ENCODE data around the gene CLEC2B.

Gene CLEC2B

DNA sequence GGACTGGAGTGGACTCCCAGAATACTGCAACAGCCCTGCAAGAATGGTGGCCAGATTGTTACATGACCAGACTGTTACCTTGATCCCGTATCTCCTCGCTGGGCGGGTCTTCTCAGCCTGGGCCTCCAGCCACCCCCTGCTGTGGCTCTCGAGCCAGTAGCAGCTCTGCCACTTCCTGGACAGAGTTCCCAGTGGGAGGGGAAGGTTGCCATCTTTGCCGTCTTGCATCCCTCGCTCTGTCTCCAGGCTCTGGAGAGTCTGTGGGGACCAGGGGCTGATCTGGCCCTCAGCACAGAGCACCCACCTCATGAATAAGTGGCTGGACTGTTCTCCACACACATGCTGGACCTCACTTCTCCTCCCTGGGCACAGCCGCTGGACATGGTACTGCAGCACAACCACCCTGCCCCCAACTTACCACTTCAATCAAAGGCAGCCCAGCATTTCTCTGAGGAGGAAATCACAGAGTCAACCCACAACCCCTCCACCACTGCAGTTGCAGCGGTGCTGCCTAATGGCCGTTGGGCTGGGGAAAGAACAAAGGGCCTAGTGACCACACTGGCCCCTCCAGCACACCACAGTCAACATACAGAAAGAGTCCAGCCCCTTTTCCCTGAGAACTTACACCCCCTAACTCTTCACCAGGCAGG lies 48.7 kb downstream of the CLEC2B start:
- Histone ChIP-seq H3K4me2 (ENCODE audit: low read depth, low read length, poor library complexity, severe bottlenecking) (no peak overlapping the region), H3K9me3 (ENCODE audit: insufficient read depth, low read length) (no peaks in the 10 kb centered on the region), H3K27ac (ENCODE audit: low read depth, low read length) (no peak overlapping the region), H3K36me3 (ENCODE audit: low read length) (no peaks in the 10 kb centered on the region), H3K9ac (ENCODE audit: low read length) (no peak overlapping the region), H3F3A (ENCODE audit: insufficient read depth) (no peaks in the 10 kb centered on the region), H3K4me3 (ENCODE audit: insufficient read depth, low read length, poor library complexity, severe bottlenecking) (no peak overlapping the region), H2AFZ (ENCODE audit: low read depth, low read length, severe bottlenecking) (no peak overlapping the region), H3K9me2 (replicated peaks; ENCODE audit: insufficient read depth, low read length) (no peaks in the 10 kb centered on the region), H4K20me1 (ENCODE audit: low read depth, low read length) (no peaks in the 10 kb centered on the region), H3K79me2 (ENCODE audit: insufficient read depth, low read length) (no peaks in the 10 kb centered on the region), H3K27me3 (ENCODE audit: low read length) (no peaks in the 10 kb centered on the region)
- TF ChIP-seq, protein P1, sequence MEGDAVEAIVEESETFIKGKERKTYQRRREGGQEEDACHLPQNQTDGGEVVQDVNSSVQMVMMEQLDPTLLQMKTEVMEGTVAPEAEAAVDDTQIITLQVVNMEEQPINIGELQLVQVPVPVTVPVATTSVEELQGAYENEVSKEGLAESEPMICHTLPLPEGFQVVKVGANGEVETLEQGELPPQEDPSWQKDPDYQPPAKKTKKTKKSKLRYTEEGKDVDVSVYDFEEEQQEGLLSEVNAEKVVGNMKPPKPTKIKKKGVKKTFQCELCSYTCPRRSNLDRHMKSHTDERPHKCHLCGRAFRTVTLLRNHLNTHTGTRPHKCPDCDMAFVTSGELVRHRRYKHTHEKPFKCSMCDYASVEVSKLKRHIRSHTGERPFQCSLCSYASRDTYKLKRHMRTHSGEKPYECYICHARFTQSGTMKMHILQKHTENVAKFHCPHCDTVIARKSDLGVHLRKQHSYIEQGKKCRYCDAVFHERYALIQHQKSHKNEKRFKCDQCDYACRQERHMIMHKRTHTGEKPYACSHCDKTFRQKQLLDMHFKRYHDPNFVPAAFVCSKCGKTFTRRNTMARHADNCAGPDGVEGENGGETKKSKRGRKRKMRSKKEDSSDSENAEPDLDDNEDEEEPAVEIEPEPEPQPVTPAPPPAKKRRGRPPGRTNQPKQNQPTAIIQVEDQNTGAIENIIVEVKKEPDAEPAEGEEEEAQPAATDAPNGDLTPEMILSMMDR (IDR thresholded peaks at IDR 0.05; ENCODE audit: insufficient read depth, low read length, poor library complexity, severe bottlenecking), result no peak
- TF ChIP-seq EZH2phosphoT487 (conservative IDR thresholded peaks at IDR 0.05; ENCODE audit: low read length), result no peak

DNA sequence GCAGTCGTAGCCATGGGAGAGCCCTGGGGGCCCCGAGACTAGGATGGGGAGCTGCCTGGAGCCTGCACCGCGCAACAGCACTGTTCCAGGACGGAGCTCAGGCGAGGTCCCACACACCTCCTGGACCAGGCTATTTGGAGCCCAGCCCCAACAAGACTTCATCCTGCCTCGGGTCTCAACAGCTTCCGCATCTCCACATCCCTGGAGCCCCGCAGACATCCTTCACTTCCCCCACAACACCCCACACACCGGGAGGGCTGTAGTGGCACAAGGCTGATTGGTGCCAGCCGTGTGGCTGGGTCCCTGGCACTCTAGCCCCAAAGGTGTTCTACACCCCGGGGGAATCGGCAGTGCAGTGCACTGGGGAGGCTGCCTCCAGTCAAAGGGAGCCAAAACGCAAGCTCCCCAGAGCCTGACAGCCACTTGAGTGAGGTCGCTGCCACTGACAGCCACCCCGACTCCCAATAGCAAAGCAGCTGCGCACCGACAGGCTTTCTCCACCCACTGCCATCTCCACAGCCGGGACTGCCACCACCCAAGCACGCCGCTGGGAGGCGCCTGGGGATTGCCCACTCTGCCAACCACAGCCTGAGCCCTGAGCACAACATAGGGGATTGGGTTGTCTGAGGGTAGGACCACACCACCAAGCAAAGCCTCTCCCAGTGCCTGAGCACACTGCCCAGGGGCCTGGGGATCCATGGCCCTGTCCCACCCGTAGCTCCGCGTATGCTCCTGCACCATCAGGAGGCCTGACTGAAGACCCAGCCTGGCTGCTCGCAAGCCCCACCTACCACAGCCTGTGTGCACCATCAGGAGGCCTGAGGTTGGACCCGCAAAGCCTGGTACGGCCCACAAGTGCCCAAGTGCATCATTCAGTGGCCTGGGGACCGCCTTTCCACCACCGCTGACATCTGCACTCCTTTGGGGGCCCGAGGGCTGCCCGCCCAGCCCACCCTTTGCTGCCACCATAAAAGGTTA lies 55.0 kb downstream of the CLEC2B start:
- Histone ChIP-seq H3K9me3 (ENCODE audit: insufficient read depth, low read length) (no peaks in the 10 kb centered on the region), H2AFZ (ENCODE audit: low read depth, low read length, severe bottlenecking) (peak overlapping the region; percentile 41), H3K79me2 (ENCODE audit: insufficient read depth, low read length) (no peaks in the 10 kb centered on the region), H3K9ac (ENCODE audit: low read length) (peak overlapping the region; percentile 28; the same call in 1 of the 2 replicates), H3K36me3 (ENCODE audit: low read length) (no peaks in the 10 kb centered on the region), H4K20me1 (ENCODE audit: low read depth, low read length) (no peaks in the 10 kb centered on the region), H3K27ac (ENCODE audit: low read depth, low read length) (no peak overlapping the region), H3K4me2 (ENCODE audit: low read depth, low read length, poor library complexity, severe bottlenecking) (peak overlapping the region; percentile 42), H3K4me3 (ENCODE audit: insufficient read depth, low read length, poor library complexity, severe bottlenecking) (peak overlapping the region; percentile 18), H3K27me3 (ENCODE audit: low read length) (no peaks in the 10 kb centered on the region), H3K9me2 (replicated peaks; ENCODE audit: insufficient read depth, low read length) (no peaks in the 10 kb centered on the region), H3F3A (ENCODE audit: insufficient read depth) (no peaks in the 10 kb centered on the region)
- TF ChIP-seq, protein P1 (IDR thresholded peaks at IDR 0.05; ENCODE audit: insufficient read depth, low read length, poor library complexity, severe bottlenecking), result peak; percentile 67
- no peak for TF ChIP-seq EZH2phosphoT487 (conservative IDR thresholded peaks at IDR 0.05; ENCODE audit: low read length)

DNA sequence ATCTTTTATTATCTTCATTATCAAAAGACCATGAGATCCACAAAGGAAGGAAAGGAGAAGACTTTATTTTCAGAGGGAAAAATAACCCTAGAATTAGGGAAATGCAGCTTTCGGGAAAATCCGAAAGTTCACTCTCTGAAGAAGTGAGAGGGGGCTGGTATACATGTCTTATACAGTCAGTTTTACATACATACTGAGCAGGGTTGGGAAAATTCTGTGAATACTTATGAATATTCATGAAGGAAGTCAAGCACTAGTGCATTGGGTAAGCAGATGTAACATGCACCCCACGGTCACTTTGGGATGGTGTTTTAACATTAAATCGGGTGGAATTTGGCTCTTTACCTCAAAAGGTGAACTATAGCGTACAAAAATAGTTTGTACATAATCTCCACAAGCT lies 57.5 kb downstream of the CLEC2B start:
- H2AFZ ChIP-seq (ENCODE audit: low read depth, low read length, severe bottlenecking), result no peak overlapping the region
- no peaks in the 10 kb centered on the region for H3K27me3 ChIP-seq (ENCODE audit: low read length)
- H3K36me3 ChIP-seq (ENCODE audit: low read length), result no peaks in the 10 kb centered on the region
- H3K9ac ChIP-seq (ENCODE audit: low read length), result no peak overlapping the region
- H3K9me2 ChIP-seq (replicated peaks; ENCODE audit: insufficient read depth, low read length), result no peaks in the 10 kb centered on the region
- H3K27ac ChIP-seq (ENCODE audit: low read depth, low read length), result no peak overlapping the region
- no peaks in the 10 kb centered on the region for H3K79me2 ChIP-seq (ENCODE audit: insufficient read depth, low read length)
- no peaks in the 10 kb centered on the region for H4K20me1 ChIP-seq (ENCODE audit: low read depth, low read length)
- TF ChIP-seq, protein P1 (IDR thresholded peaks at IDR 0.05; ENCODE audit: insufficient read depth, low read length, poor library complexity, severe bottlenecking), result no peak
- TF ChIP-seq EZH2phosphoT487 (conservative IDR thresholded peaks at IDR 0.05; ENCODE audit: low read length), result no peak
- no peaks in the 10 kb centered on the region for H3F3A ChIP-seq (ENCODE audit: insufficient read depth)
- H3K4me2 ChIP-seq (ENCODE audit: low read depth, low read length, poor library complexity, severe bottlenecking), result no peak overlapping the region
- H3K9me3 ChIP-seq (ENCODE audit: insufficient read depth, low read length), result no peaks in the 10 kb centered on the region
- H3K4me3 ChIP-seq (ENCODE audit: insufficient read depth, low read length, poor library complexity, severe bottlenecking), result no peak overlapping the region

Measured in SU-DHL-6 (cell line).